GM12878 (cell line): Measurements from ENCODE around the gene CPB2. TPM values are rescaled to one million over a fixed set of nuclear protein-coding genes. Genes with fewer than 3 reads are reported as not detected.

ENCODE experiments used
- ATAC-seq: fragments of 200-7000 bp; cut with Tn5 transposase; 3 replicates; pipeline ENCODE4 v1.9.1; 2020; ENCODE audit warnings: mild to moderate bottlenecking, moderate library complexity
- BruUV-seq: library from RNA; stranded (reverse); fragments of 400-500 nt; replicated peaks from 2 replicates; lab custom pipeline; 2021; lab: Mats Ljungman, UMichigan
- CTCF ChIA-PET: fragments of 300-600 bp; sonication (Branson Sonifier 250); formaldehyde crosslinking; extraction: SDS; loops from one replicate; lab custom pipeline; 2021; ENCODE audit warnings: inconsistent platforms; lab: Yijun Ruan, JAX
- POLR2A ChIA-PET: fragments of 350-600 bp; formaldehyde crosslinking; extraction: SDS; loops from one replicate; lab custom pipeline; 2021; ENCODE audit warnings: inconsistent platforms; lab: Charles Lee
- RAD21 ChIA-PET: fragments of 300-600 bp; sonication (Branson Sonifier 250); formaldehyde crosslinking; loops from one replicate; lab custom pipeline; 2023; ENCODE audit warnings: antibody characterized with exemption; ENCODE audit not compliant: unreplicated experiment; lab: Charles Lee
- SMC1A ChIA-PET: fragments of 300-600 bp; sonication (Branson Sonifier 250); formaldehyde crosslinking; loops from one replicate; lab custom pipeline; 2023; ENCODE audit not compliant: unreplicated experiment, uncharacterized antibody; lab: Charles Lee
- DNase-seq: peaks from one replicate; pipeline ENCODE4 v3.0.0-alpha.2; 2011; ENCODE audit warnings: low read depth, low spot score
- FAIRE-seq: peaks from 3 replicates; lab custom pipeline; 2011; peaks lifted over from hg19 to GRCh38; lab: Jason Lieb, UNC
- H2AFZ ChIP-seq: 2 replicates; pipeline ENCODE4 v1.6.0; 2011; ENCODE audit warnings: low read depth, low read length, control low read depth; ENCODE audit not compliant: control insufficient read depth
- H3K27ac ChIP-seq: 2 replicates; pipeline ENCODE4 v1.5.1; 2011; ENCODE audit warnings: control low read depth; ENCODE audit not compliant: control insufficient read depth, insufficient read depth
- H3K27me3 ChIP-seq, 2 experiments: replicated peaks in 1 of 2; 2 replicates each; pipeline versions ENCODE4 v1.6.0 to v1.6.1; 2011; ENCODE audit warnings: low read length in 1 of 2; ENCODE audit not compliant: control insufficient read depth in 2 of 2, insufficient read depth in 2 of 2
- H3K36me3 ChIP-seq, 2 experiments: 2 replicates each; pipeline ENCODE4 v1.5.1; 2011; ENCODE audit warnings: low read length in 1 of 2; ENCODE audit not compliant: control insufficient read depth in 2 of 2, insufficient read depth in 2 of 2
- H3K4me1 ChIP-seq: 2 replicates; pipeline ENCODE4 v1.6.1; 2011; ENCODE audit warnings: mild to moderate bottlenecking, low read length, moderate library complexity, mixed read lengths; ENCODE audit not compliant: control insufficient read depth, insufficient read depth
- H3K4me2 ChIP-seq: 2 replicates; pipeline ENCODE4 v1.6.0; 2011; ENCODE audit warnings: control low read depth; ENCODE audit not compliant: control insufficient read depth, insufficient read depth
- H3K4me3 ChIP-seq: fragments of 200-600 bp; sonication (generic); 2 replicates; pipeline ENCODE4 v1.5.1; 2016
- H3K79me2 ChIP-seq: 2 replicates; pipeline ENCODE4 v1.6.0; 2011; ENCODE audit warnings: low read length; ENCODE audit not compliant: control insufficient read depth, insufficient read depth
- H3K9ac ChIP-seq: 2 replicates; pipeline ENCODE4 v1.8.0; 2011; ENCODE audit warnings: low read length, control low read depth, mixed read lengths; ENCODE audit not compliant: control insufficient read depth, insufficient read depth
- H3K9me3 ChIP-seq: replicated peaks from 3 replicates; pipeline ENCODE4 v1.5.1; 2011; ENCODE audit warnings: mild to moderate bottlenecking, low read length; ENCODE audit not compliant: control insufficient read depth, insufficient read depth
- H4K20me1 ChIP-seq: 2 replicates; pipeline ENCODE4 v1.6.0; 2011; ENCODE audit not compliant: control insufficient read depth, insufficient read depth
- MYB ChIP-seq: fragments of 150-350 bp; IDR thresholded peaks from 2 replicates; pipeline ENCODE4 v1.6.1; 2014; ENCODE audit warnings: mild to moderate bottlenecking, low read depth, low read length, borderline replicate concordance
- NBN ChIP-seq: fragments of 450-650 bp; IDR thresholded peaks from 2 replicates; pipeline ENCODE4 v1.6.1; 2016
- NFXL1 ChIP-seq: fragments of 450-650 bp; IDR thresholded peaks from 2 replicates; pipeline ENCODE4 v1.6.1; 2017; ENCODE audit warnings: antibody characterized with exemption, mild to moderate bottlenecking, borderline replicate concordance
- NR2C1 ChIP-seq: fragments of 450-650 bp; IDR thresholded peaks from 2 replicates; pipeline ENCODE4 v1.6.1; 2017; ENCODE audit warnings: antibody characterized with exemption, mild to moderate bottlenecking, moderate library complexity
- NR2C2 ChIP-seq: IDR thresholded peaks from 2 replicates; pipeline ENCODE4 v1.6.1; 2011; ENCODE audit warnings: borderline replicate concordance, low read depth; ENCODE audit not compliant: control insufficient read depth, insufficient read length
- POU2F2 ChIP-seq: IDR thresholded peaks from 3 replicates; pipeline ENCODE4 v1.6.1; 2011; ENCODE audit warnings: low read depth, mild to moderate bottlenecking, low read length, borderline replicate concordance
- SREBF1 ChIP-seq: IDR thresholded peaks from 2 replicates; pipeline ENCODE4 v1.6.1; 2012; ENCODE audit warnings: mild to moderate bottlenecking, low read length
- SREBF2 ChIP-seq: IDR thresholded peaks from 2 replicates; pipeline ENCODE4 v1.6.1; 2012; ENCODE audit warnings: mild to moderate bottlenecking, low read length
- ZBED1 ChIP-seq: IDR thresholded peaks from 2 replicates; pipeline ENCODE4 v1.6.1; 2016; ENCODE audit warnings: borderline replicate concordance
- WGBS: methylation state at CpG from one replicate; pipeline ENCODE4 v1.1.6; 2016; ENCODE audit warnings: low lambda C conversion rate; ENCODE audit not compliant: insufficient replicate concordance, insufficient coverage; ENCODE audit errors: missing lambda C conversion rate; 5-methylcytosine and 5-hydroxymethylcytosine counted together
- in situ Hi-C: fragments of 300-500 bp; cut with MboI; formaldehyde crosslinking; loops from 9 replicates; pipeline ENCODE4 v1.14.3; 2018; ENCODE audit warnings: mixed read lengths
- intact Hi-C: fragments of 100-400 bp; cut with micrococcal nuclease; formaldehyde crosslinking; loops from one replicate; pipeline ENCODE4 v1.14.2; 2022; ENCODE audit not compliant: unreplicated experiment
- polyA plus RNA-seq, 11 experiments: library from polyadenylated mRNA; depleted of rRNA in 4 of 11; unstranded in 6 of 11; stranded (reverse) in 5 of 11; fragments of >200 nt; fragmentation: Nextera tagmentation in 4 of 11; fragmentation: Illumina TruSeq in 1 of 11; extraction: Ambion mirVana in 4 of 11; extraction: Trizol in 1 of 11; gene quantifications; 1 replicate in 1 of 11; 2 replicates in 10 of 11; pipeline versions ENCODE4 v1.2.1 to v1.2.3, GENCODE V29; 2011 to 2016; ENCODE audit warnings: inconsistent platforms in 2 of 11, missing spikeins in 2 of 11, low read depth in 1 of 11
- total RNA-seq, 4 experiments: library from RNA; depleted of rRNA in 3 of 4; stranded (reverse); fragments of >200 nt in 3 of 4; fragmentation: Illumina TruSeq in 1 of 4; extraction: Trizol in 1 of 4; gene quantifications; 2 replicates each; pipeline versions ENCODE4 v1.2.1 to v1.2.3, GENCODE V29; 2013 to 2021

Gene CPB2
- total and polyA plus RNA-seq, 10 of the 15 experiments (the other 5 are each of a cell fraction or from before 2014, with no cell fraction given): 0.05 to 0.87 (median 0.13) TPM; not detected in 3

DNA sequence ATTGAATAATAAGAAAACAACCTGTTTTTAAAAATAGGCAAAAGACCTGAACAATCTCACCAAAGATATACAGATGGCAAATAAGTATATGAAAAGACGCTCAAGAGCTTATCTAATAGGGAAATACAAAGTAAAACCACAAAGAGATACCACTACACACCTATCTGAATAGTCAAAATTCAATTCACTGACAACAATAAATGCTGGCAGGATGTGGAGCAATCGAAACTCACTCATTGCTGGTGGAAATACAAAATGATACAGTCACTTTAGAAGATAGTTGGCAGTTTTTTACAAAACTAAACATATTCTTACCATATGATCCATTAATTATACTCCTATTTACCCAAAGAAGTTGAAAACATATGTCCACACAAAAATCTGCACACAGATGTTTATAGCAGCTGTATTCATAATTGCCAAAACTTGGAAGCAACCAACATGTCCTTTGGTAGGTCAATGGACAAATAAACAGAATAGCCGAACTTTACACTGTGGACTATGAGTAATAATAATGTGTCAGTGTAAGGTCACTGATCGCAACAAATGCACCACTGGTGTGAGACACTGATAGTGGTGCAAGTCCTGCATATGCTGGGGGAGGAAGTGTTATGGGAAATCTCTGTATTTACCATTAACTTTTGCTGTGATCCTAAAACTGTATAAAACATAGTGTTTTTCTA, 73.1 kb downstream of the CPB2 start:
- ChIA-PET CTCF (interaction anchor here (0.9 kb wide), 1 partner anchor 32 kb away, joined by 3 read pairs; no protein-coding TSS in a partner anchor), SMC1A (interaction anchor here (1.7 kb wide), 1 partner anchor 8 kb away, joined by 6 read pairs; no protein-coding TSS in a partner anchor), POLR2A (no interaction called here), RAD21 (no interaction called here)
- Histone ChIP-seq H3K4me1 (no peaks in the 10 kb centered on the region), H3K27ac (no peak overlapping the region), H3K9ac (no peak overlapping the region), H2AFZ (no peak overlapping the region), H3K79me2 (peaks cover 6% of the 10 kb centered on the region), H3K36me3 (peaks cover 0 to 2% of the 10 kb centered on the region in 2 experiments; a peak in 2 of 4 replicates), H4K20me1 (no peaks in the 10 kb centered on the region), H3K9me3 (peaks cover 11% of the 10 kb centered on the region), H3K4me3 (no peak overlapping the region), H3K4me2 (no peak overlapping the region), H3K27me3 (no peaks in the 10 kb centered on the region)
- no TSS peak for BruUV-seq
- no peak for DNase-seq
- in situ Hi-C loops: no loop called here
- WGBS: 88% methylated on average over 4 of the region's 4 CpGs
- intact Hi-C loops: no loop called here
- no peak for TF ChIP-seq ZBED1
- TF ChIP-seq SREBF2: no peak
- TF ChIP-seq NR2C1: no peak
- TF ChIP-seq NR2C2: no peak
- TF ChIP-seq POU2F2: no peak
- no peak for TF ChIP-seq NFXL1
- TF ChIP-seq NBN: no peak
- no peak for TF ChIP-seq SREBF1
- TF ChIP-seq MYB: no peak
- ATAC-seq: no peak
- FAIRE-seq: no peak
